Osteoblast (primary cell): ENCODE results near the gene IQCH. TPM values are rescaled to one million over a fixed set of nuclear protein-coding genes. Genes with fewer than 3 reads are reported as not detected.
A peak's percentile ranks its signal among the peaks of the same experiment; 100 is the strongest.

Experiments
- DNase-seq: peaks from one replicate; pipeline ENCODE4 v3.0.0; 2011; ENCODE audit warnings: low spot score, mixed read lengths; ENCODE audit not compliant: insufficient read length; ENCODE audit errors: missing footprints
- H2AFZ ChIP-seq: 2 replicates; pipeline ENCODE4 v1.6.0; 2011; ENCODE audit warnings: mild to moderate bottlenecking, low read length
- H3K27ac ChIP-seq: 2 replicates; pipeline ENCODE4 v1.5.1; 2011; ENCODE audit warnings: mild to moderate bottlenecking, low read depth, low read length, moderate library complexity
- H3K27me3 ChIP-seq: 2 replicates; pipeline ENCODE4 v1.6.0; 2012; ENCODE audit warnings: mild to moderate bottlenecking, control low read depth, inconsistent platforms, low read length, moderate library complexity; ENCODE audit not compliant: insufficient read depth
- H3K36me3 ChIP-seq: 2 replicates; pipeline ENCODE4 v1.5.1; 2011; ENCODE audit warnings: mild to moderate bottlenecking, low read length, control low read depth, moderate library complexity; ENCODE audit not compliant: insufficient read depth
- H3K4me1 ChIP-seq: 2 replicates; pipeline ENCODE4 v1.5.1; 2011; ENCODE audit warnings: mild to moderate bottlenecking, low read length, control low read depth, moderate library complexity; ENCODE audit not compliant: insufficient read depth
- H3K4me2 ChIP-seq: 2 replicates; pipeline ENCODE4 v1.6.0; 2011; ENCODE audit warnings: mild to moderate bottlenecking, low read length; ENCODE audit not compliant: insufficient read depth
- H3K4me3 ChIP-seq: fragments of 200-600 bp; sonication (generic); 3 replicates; pipeline ENCODE4 v1.5.1; 2012; ENCODE audit warnings: mild to moderate bottlenecking, low read length, inconsistent platforms; ENCODE audit not compliant: insufficient read depth
- H3K79me2 ChIP-seq: 2 replicates; pipeline ENCODE4 v1.6.0; 2012; ENCODE audit warnings: mild to moderate bottlenecking, low read length, control low read depth, inconsistent platforms; ENCODE audit not compliant: insufficient read depth
- H3K9me3 ChIP-seq: 2 replicates; pipeline ENCODE4 v1.5.1; 2011; ENCODE audit warnings: low read depth, low read length, control low read depth
- H4K20me1 ChIP-seq: 2 replicates; pipeline ENCODE4 v1.6.0; 2012; ENCODE audit warnings: mild to moderate bottlenecking, low read length, control low read depth; ENCODE audit not compliant: insufficient read depth
- total RNA-seq: library from RNA; depleted of rRNA; stranded (reverse); fragments of >200 nt; gene quantifications from 2 replicates; pipeline ENCODE4 v1.2.3, GENCODE V29; 2012
- TF ChIP-seq, protein P1 (sequence below): IDR thresholded peaks from 2 replicates; pipeline ENCODE4 v1.5.1; 2011; ENCODE audit warnings: mild to moderate bottlenecking, low read depth, low read length, moderate library complexity; ENCODE audit errors: extremely low read depth

The IQCH gene
- total RNA-seq, 1 donor: 5.8 TPM

DNA sequence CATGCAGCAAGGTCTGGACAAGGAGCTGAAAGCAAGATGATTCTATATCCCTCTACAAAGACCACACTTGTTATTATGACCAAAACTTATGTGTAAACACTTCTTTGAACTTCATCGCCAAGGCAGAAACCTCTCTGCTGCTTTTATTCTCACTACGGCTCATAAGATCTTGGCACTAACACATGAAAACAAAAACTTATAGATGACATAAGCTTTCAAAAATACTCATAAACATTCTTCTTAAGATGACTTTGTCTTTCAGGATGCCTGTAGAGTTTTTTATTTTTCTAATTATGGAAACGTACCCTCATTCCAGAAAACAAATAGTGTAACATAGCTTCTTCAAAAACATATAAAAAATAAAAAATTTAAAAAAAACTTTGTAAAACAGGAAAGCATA is 253.8 kb downstream of the IQCH start:
- H2AFZ ChIP-seq: no peak overlapping the region
- no peak overlapping the region for H3K4me3 ChIP-seq
- no peaks in the 10 kb centered on the region for H3K9me3 ChIP-seq
- H3K27me3 ChIP-seq: no peaks in the 10 kb centered on the region
- H3K27ac ChIP-seq: peak overlapping the region; percentile 30
- peaks cover 44% of the 10 kb centered on the region for H3K4me1 ChIP-seq
- H4K20me1 ChIP-seq: no peaks in the 10 kb centered on the region
- TF ChIP-seq, protein P1, sequence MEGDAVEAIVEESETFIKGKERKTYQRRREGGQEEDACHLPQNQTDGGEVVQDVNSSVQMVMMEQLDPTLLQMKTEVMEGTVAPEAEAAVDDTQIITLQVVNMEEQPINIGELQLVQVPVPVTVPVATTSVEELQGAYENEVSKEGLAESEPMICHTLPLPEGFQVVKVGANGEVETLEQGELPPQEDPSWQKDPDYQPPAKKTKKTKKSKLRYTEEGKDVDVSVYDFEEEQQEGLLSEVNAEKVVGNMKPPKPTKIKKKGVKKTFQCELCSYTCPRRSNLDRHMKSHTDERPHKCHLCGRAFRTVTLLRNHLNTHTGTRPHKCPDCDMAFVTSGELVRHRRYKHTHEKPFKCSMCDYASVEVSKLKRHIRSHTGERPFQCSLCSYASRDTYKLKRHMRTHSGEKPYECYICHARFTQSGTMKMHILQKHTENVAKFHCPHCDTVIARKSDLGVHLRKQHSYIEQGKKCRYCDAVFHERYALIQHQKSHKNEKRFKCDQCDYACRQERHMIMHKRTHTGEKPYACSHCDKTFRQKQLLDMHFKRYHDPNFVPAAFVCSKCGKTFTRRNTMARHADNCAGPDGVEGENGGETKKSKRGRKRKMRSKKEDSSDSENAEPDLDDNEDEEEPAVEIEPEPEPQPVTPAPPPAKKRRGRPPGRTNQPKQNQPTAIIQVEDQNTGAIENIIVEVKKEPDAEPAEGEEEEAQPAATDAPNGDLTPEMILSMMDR: no peak
- no peaks in the 10 kb centered on the region for H3K36me3 ChIP-seq
- peak overlapping the region; percentile 50 for H3K4me2 ChIP-seq
- DNase-seq: no peak
- no peaks in the 10 kb centered on the region for H3K79me2 ChIP-seq

DNA sequence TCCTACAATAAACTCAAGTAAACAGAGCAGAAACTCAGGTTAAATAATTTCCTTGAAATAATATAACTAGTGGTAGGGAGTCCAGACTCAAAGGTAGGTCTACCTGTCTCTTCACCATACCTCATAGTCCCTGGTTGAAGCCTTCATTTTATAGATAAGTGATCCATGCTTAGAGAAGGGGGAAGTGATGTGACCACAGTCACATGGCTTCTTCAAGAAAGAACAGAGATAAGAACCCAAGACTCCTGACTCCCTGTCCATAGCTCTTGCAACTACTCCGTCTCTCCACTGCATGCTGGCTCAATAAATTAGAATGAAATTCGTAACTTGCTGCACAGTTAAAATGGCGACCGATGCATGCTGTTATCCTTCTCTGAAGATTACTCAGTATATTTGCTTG is 255.3 kb downstream of the IQCH start:
- no peak for DNase-seq
- H3K4me3 ChIP-seq: no peak overlapping the region
- TF ChIP-seq, protein P1: no peak
- H3K27me3 ChIP-seq: no peaks in the 10 kb centered on the region
- no peak overlapping the region for H2AFZ ChIP-seq
- H4K20me1 ChIP-seq: no peaks in the 10 kb centered on the region
- H3K79me2 ChIP-seq: no peaks in the 10 kb centered on the region
- peaks cover 39% of the 10 kb centered on the region for H3K4me1 ChIP-seq
- no peak overlapping the region for H3K27ac ChIP-seq
- H3K4me2 ChIP-seq: no peak overlapping the region
- no peaks in the 10 kb centered on the region for H3K36me3 ChIP-seq
- no peaks in the 10 kb centered on the region for H3K9me3 ChIP-seq

DNA sequence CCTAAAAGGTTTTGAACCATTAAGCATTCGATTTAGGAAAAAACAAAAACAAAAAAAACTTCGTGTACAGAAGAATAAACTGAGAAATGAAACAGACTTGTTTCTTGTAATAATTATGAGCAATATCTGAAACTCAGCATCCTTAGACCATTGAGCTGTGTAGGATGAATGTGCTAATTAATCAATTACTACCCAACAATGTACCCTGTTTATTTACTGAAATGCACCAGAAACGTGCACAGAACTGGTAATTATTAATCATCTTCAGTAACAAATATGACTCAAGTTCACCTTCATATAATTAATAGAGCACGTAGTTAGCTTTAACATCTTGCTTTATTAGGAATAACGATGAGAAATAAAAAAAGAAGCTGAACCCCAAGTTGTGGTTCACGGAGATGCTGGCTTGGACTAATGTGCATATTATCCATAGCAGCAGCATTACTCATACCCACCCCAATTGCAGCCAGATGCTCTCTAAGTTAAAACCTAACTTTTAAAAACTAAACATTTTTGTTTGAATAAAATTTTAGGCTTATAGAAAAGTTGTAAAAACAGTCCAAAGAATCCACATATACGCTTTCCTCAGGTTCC is 256.1 kb downstream of the IQCH start:
- no peaks in the 10 kb centered on the region for H3K79me2 ChIP-seq
- no peaks in the 10 kb centered on the region for H4K20me1 ChIP-seq
- no peak overlapping the region for H2AFZ ChIP-seq
- H3K27me3 ChIP-seq: no peaks in the 10 kb centered on the region
- TF ChIP-seq, protein P1: no peak
- peak overlapping the region; percentile 71 for H3K4me2 ChIP-seq
- peak overlapping the region; percentile 55 for H3K27ac ChIP-seq
- DNase-seq: no peak
- H3K4me1 ChIP-seq: peaks cover 39% of the 10 kb centered on the region
- no peaks in the 10 kb centered on the region for H3K9me3 ChIP-seq
- no peak overlapping the region for H3K4me3 ChIP-seq
- no peaks in the 10 kb centered on the region for H3K36me3 ChIP-seq

DNA sequence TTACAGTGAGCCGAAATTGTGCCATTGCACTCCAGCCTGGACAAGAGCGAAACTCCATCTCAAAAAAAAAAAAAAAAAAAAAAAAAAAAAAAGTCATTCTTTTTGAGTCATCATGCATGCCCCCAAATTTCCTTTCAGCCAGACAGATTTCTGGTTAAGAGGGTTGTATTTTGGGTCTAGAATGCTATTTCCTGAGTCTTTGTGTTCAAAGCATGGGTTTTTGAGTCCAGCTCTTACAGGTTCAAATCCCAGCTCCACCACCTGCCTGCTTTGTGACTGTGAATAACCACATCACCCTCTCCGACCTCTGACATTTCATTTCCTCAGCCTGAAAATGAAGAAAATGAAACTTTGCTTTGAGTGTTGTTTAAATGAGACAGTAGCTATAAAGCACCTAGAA is 257.0 kb downstream of the IQCH start:
- Histone ChIP-seq H3K79me2 (no peaks in the 10 kb centered on the region), H3K4me3 (no peak overlapping the region), H3K4me2 (no peak overlapping the region), H3K4me1 (peaks cover 39% of the 10 kb centered on the region), H2AFZ (no peak overlapping the region), H3K36me3 (no peaks in the 10 kb centered on the region), H4K20me1 (no peaks in the 10 kb centered on the region), H3K27me3 (no peaks in the 10 kb centered on the region), H3K9me3 (no peaks in the 10 kb centered on the region), H3K27ac (peak overlapping the region; percentile 55)
- TF ChIP-seq, protein P1: no peak
- DNase-seq: no peak
